ENCODE data around the gene F9. TPM values are rescaled to one million over a fixed set of nuclear protein-coding genes. Genes with fewer than 3 reads are reported as not detected.
A peak's percentile ranks its signal among the peaks of the same experiment; 100 is the strongest.

F9 gene
- total RNA-seq, 1 donor from 2014 or later: not detected

GRCh38 chrX:139495324-139495723 is 35.2 kb upstream of the F9 start:
- H4K20me1 ChIP-seq (ENCODE audit: insufficient read depth, low read length): no peaks in the 10 kb centered on the region
- Mint-ChIP-seq H3K4me1 (ENCODE audit: low read depth, unreplicated experiment) (no peaks in the 10 kb centered on the region), H3K9me3 (ENCODE audit: unreplicated experiment) (no peaks in the 10 kb centered on the region), H3K36me3 (ENCODE audit: low read depth, unreplicated experiment) (no peaks in the 10 kb centered on the region), H3K4me3 (ENCODE audit: unreplicated experiment) (no peak overlapping the region), H3K27me3 (ENCODE audit: low read depth, unreplicated experiment) (no peaks in the 10 kb centered on the region), H3K27ac (ENCODE audit: unreplicated experiment) (no peak overlapping the region)
- H3K4me2 ChIP-seq (ENCODE audit: low read length): no peak overlapping the region
- no peaks in the 10 kb centered on the region for H3K9me3 ChIP-seq (ENCODE audit: insufficient read depth, low read depth, low read length)
- no peak overlapping the region for H2AFZ ChIP-seq (ENCODE audit: low read depth, low read length)
- no peak overlapping the region for H3K4me3 ChIP-seq (ENCODE audit: insufficient read depth, low read depth, low read length)
- DNase-seq (ENCODE audit: low read depth) (no peak), FAIRE-seq (no peak)
- no peak overlapping the region for H3K9ac ChIP-seq (ENCODE audit: low read length)
- TF ChIP-seq EZH2 (IDR thresholded peaks at IDR 0.05; ENCODE audit: insufficient read depth, low read length) (no peak), CTCF (IDR thresholded peaks at IDR 0.05; ENCODE audit: insufficient read depth, low read depth, low read length) (no peak)
- no peak overlapping the region for H3K27ac ChIP-seq (ENCODE audit: low read depth, low read length)
- no peaks in the 10 kb centered on the region for H3K4me1 ChIP-seq (ENCODE audit: insufficient read depth, low read length)
- no peaks in the 10 kb centered on the region for H3K36me3 ChIP-seq (ENCODE audit: insufficient read depth, low read length)
- no peaks in the 10 kb centered on the region for H3K79me2 ChIP-seq (ENCODE audit: insufficient read depth, low read length)
- H3K27me3 ChIP-seq (ENCODE audit: insufficient read depth, low read length): no peaks in the 10 kb centered on the region

DNA sequence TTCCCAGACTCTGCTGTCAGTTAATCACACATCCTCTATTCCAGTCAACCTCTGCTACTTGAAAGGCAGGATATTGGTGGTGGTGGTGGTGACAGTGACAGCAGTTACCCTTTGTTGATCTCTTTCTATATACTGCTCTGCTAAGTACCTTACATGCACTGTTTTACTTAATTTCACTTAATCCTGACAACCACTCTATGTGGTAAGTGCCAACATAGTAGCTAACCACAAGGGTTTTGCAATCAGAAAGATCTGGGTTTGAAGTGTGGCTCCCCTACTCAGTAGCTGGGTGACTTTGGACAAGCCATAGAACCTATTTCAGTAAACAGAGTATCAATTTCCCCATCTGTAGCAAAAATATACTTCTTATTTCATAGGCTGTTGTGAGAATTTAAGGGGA is 24.2 kb upstream of the F9 start:
- no peak overlapping the region for H3K9ac ChIP-seq (ENCODE audit: low read length)
- TF ChIP-seq EZH2 (IDR thresholded peaks at IDR 0.05; ENCODE audit: insufficient read depth, low read length): no peak
- no peak for TF ChIP-seq CTCF (IDR thresholded peaks at IDR 0.05; ENCODE audit: insufficient read depth, low read depth, low read length)
- H3K4me3 ChIP-seq (ENCODE audit: insufficient read depth, low read depth, low read length): no peak overlapping the region
- no peak overlapping the region for H3K27ac ChIP-seq (ENCODE audit: low read depth, low read length)
- H3K4me2 ChIP-seq (ENCODE audit: low read length): no peak overlapping the region
- peak; percentile 55 for FAIRE-seq
- no peaks in the 10 kb centered on the region for H3K27me3 ChIP-seq (ENCODE audit: insufficient read depth, low read length)
- no peak for DNase-seq (ENCODE audit: low read depth)
- no peaks in the 10 kb centered on the region for H3K36me3 Mint-ChIP-seq (ENCODE audit: low read depth, unreplicated experiment)
- no peaks in the 10 kb centered on the region for H3K79me2 ChIP-seq (ENCODE audit: insufficient read depth, low read length)
- no peaks in the 10 kb centered on the region for H3K4me1 Mint-ChIP-seq (ENCODE audit: low read depth, unreplicated experiment)
- H3K27ac Mint-ChIP-seq (ENCODE audit: unreplicated experiment): no peak overlapping the region
- no peaks in the 10 kb centered on the region for H4K20me1 ChIP-seq (ENCODE audit: insufficient read depth, low read length)
- no peaks in the 10 kb centered on the region for H3K9me3 ChIP-seq (ENCODE audit: insufficient read depth, low read depth, low read length)
- H3K4me1 ChIP-seq (ENCODE audit: insufficient read depth, low read length): no peaks in the 10 kb centered on the region
- no peak overlapping the region for H2AFZ ChIP-seq (ENCODE audit: low read depth, low read length)
- no peaks in the 10 kb centered on the region for H3K9me3 Mint-ChIP-seq (ENCODE audit: unreplicated experiment)
- no peaks in the 10 kb centered on the region for H3K36me3 ChIP-seq (ENCODE audit: insufficient read depth, low read length)
- no peaks in the 10 kb centered on the region for H3K27me3 Mint-ChIP-seq (ENCODE audit: low read depth, unreplicated experiment)
- no peak overlapping the region for H3K4me3 Mint-ChIP-seq (ENCODE audit: unreplicated experiment)

- no peaks in the 10 kb centered on the region for H3K9me3 Mint-ChIP-seq (ENCODE audit: unreplicated experiment)
- no peaks in the 10 kb centered on the region for H3K79me2 ChIP-seq (ENCODE audit: insufficient read depth, low read length)
- H3K27ac ChIP-seq (ENCODE audit: low read depth, low read length): no peak overlapping the region
- no peaks in the 10 kb centered on the region for H4K20me1 ChIP-seq (ENCODE audit: insufficient read depth, low read length)
- no peaks in the 10 kb centered on the region for H3K36me3 ChIP-seq (ENCODE audit: insufficient read depth, low read length)
- H3K4me1 Mint-ChIP-seq (ENCODE audit: low read depth, unreplicated experiment): no peaks in the 10 kb centered on the region
- H3K4me1 ChIP-seq (ENCODE audit: insufficient read depth, low read length): no peaks in the 10 kb centered on the region
- DNase-seq (ENCODE audit: low read depth) (no peak), FAIRE-seq (no peak)
- no peak overlapping the region for H3K4me2 ChIP-seq (ENCODE audit: low read length)
- H3K9ac ChIP-seq (ENCODE audit: low read length): no peak overlapping the region
- H2AFZ ChIP-seq (ENCODE audit: low read depth, low read length): no peak overlapping the region
- no peak overlapping the region for H3K4me3 Mint-ChIP-seq (ENCODE audit: unreplicated experiment)
- no peak overlapping the region for H3K4me3 ChIP-seq (ENCODE audit: insufficient read depth, low read depth, low read length)
- no peaks in the 10 kb centered on the region for H3K27me3 Mint-ChIP-seq (ENCODE audit: low read depth, unreplicated experiment)
- no peak for TF ChIP-seq EZH2 (IDR thresholded peaks at IDR 0.05; ENCODE audit: insufficient read depth, low read length)
- H3K27me3 ChIP-seq (ENCODE audit: insufficient read depth, low read length): no peaks in the 10 kb centered on the region
- no peaks in the 10 kb centered on the region for H3K9me3 ChIP-seq (ENCODE audit: insufficient read depth, low read depth, low read length)
- no peaks in the 10 kb centered on the region for H3K36me3 Mint-ChIP-seq (ENCODE audit: low read depth, unreplicated experiment)
- H3K27ac Mint-ChIP-seq (ENCODE audit: unreplicated experiment): no peak overlapping the region
These were observed 22.4 kb upstream of the F9 start for GRCh38 chrX:139508099-139508498.

All from astrocyte (in vitro differentiated cells and primary cell).